ENCODE data around the gene AP2A1.

AP2A1 gene

DNA sequence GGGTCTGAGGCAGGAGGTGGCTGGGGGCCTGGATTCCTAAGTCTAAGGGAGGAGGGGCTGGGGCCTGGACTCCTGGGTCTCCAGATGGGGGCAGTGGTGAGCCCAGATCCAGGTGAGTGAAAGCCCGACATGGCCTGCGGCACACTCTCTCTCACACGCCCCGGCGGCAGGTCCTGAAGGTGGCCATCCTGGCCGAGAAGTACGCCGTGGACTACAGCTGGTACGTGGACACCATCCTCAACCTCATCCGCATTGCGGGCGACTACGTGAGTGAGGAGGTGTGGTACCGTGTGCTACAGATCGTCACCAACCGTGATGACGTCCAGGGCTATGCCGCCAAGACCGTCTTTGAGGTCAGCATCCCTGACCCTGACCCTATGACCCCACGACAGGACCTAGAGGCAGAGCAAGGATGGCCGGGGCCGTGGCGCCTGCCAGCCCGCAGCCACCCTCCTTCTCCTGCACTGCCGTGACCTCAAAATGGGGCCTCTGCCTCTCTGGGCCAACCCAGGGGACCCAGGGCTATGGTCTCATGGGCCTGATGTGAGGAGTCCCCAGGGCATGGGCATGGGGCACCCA lies 33.1 kb downstream of the AP2A1 start:
- no peak overlapping the region for H3K27ac ChIP-seq
- TF ChIP-seq, protein P1, sequence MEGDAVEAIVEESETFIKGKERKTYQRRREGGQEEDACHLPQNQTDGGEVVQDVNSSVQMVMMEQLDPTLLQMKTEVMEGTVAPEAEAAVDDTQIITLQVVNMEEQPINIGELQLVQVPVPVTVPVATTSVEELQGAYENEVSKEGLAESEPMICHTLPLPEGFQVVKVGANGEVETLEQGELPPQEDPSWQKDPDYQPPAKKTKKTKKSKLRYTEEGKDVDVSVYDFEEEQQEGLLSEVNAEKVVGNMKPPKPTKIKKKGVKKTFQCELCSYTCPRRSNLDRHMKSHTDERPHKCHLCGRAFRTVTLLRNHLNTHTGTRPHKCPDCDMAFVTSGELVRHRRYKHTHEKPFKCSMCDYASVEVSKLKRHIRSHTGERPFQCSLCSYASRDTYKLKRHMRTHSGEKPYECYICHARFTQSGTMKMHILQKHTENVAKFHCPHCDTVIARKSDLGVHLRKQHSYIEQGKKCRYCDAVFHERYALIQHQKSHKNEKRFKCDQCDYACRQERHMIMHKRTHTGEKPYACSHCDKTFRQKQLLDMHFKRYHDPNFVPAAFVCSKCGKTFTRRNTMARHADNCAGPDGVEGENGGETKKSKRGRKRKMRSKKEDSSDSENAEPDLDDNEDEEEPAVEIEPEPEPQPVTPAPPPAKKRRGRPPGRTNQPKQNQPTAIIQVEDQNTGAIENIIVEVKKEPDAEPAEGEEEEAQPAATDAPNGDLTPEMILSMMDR (IDR thresholded peaks at IDR 0.05): no peak
- no peak overlapping the region for H3K4me3 ChIP-seq
- no peak for DNase-seq (ENCODE audit: low spot score)

GRCh38 chr19:49800771-49801170 lies 34.0 kb downstream of the AP2A1 start:
- TF ChIP-seq, protein P1 (IDR thresholded peaks at IDR 0.05): no peak
- no peak for DNase-seq (ENCODE audit: low spot score)
- no peak overlapping the region for H3K4me3 ChIP-seq
- no peak overlapping the region for H3K27ac ChIP-seq

- no peak for DNase-seq (ENCODE audit: low spot score)
- peak overlapping the region in 1 of 2 donors; percentile 71 for H3K27ac ChIP-seq
- TF ChIP-seq, protein P1 (IDR thresholded peaks at IDR 0.05): no peak
- H3K4me3 ChIP-seq: peak overlapping the region; percentile 65
Observed at GRCh38 chr19:49801401-49801888, 34.6 kb downstream of the AP2A1 start.

DNA sequence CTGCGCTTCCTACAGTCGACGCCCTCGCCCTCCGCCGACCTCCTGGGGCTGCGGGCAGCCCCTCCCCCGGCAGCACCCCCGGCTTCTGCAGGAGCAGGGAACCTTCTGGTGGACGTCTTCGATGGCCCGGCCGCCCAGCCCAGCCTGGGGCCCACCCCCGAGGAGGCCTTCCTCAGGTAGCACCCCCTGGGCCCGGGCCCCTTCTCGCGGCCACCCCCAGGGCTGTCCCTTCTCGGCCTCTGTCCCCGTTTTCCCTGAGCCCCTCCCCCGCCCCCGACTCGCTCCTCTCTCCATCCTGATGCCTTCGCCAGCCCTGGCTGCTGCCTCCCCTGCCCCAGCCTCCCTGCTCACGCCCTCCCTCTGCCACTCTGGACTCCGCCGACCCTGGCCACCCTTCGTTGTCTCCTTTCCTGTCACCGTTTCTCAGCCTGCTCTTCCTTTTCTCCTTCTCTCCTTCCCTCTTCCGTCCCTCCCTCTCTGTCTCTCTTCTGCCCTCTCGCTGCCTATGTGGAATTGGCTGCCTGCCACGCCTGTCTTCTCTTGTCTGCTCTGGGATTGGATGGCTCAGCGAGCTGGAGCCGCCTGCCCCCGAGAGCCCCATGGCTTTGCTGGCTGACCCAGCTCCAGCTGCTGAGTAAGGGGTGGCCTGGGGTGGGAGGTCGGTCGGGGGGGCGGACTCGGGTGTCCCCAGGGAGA lies 35.3 kb downstream of the AP2A1 start:
- TF ChIP-seq, protein P1 (IDR thresholded peaks at IDR 0.05): no peak
- H3K27ac ChIP-seq: peak overlapping the region in 1 of 2 donors; percentile 71
- peak overlapping the region; percentile 65 for H3K4me3 ChIP-seq
- peak; percentile 93 for DNase-seq (ENCODE audit: low spot score)

DNA sequence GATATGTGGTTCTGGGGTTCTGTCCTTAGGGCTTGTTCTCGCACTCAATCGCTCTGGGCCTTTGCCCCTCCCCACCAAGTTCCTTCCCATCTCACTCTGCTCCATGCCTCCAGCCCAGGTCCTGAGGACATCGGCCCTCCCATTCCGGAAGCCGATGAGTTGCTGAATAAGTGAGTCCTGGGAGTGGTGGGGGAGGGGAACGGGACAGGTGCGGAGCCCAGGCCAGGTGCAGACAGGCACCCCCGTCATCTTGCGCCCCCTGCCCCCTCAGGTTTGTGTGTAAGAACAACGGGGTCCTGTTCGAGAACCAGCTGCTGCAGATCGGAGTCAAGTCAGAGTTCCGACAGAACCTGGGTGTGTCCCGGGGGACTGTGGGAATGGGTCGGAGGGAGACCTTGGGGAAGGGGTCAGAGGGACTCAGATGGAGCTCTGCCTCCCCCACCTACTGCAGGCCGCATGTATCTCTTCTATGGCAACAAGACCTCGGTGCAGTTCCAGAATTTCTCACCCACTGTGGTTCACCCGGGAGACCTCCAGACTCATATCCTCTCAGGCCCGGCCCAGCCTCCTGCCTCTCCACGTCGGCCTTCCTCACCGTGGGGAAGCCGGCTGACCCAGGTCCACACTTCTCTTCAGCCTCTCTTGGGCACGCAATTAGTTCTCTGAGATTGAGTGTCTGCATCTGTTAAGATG lies 36.2 kb downstream of the AP2A1 start:
- H3K27ac ChIP-seq: peak overlapping the region in 1 of 2 donors; percentile 71
- TF ChIP-seq, protein P1 (IDR thresholded peaks at IDR 0.05): no peak
- H3K4me3 ChIP-seq: no peak overlapping the region
- DNase-seq (ENCODE audit: low spot score): no peak

DNA sequence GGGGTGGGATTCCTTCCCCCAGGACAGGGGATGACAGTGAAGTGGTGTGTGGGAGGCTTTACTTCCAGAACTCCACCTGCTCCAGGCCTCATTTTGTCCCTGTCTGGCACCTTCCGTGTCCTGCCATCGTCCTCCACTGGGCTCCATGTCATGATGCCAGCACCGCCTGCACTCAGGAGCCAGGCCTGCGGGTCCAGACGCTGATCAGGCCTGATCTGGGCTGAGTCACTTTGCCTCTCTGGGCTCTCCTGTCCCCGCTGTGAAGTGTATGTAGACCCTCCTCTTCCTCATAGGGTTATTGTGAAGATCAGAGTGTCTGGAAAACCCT lies 36.7 kb downstream of the AP2A1 start:
- TF ChIP-seq, protein P1 (IDR thresholded peaks at IDR 0.05): no peak
- H3K4me3 ChIP-seq: no peak overlapping the region
- H3K27ac ChIP-seq: no peak overlapping the region
- DNase-seq (ENCODE audit: low spot score): no peak

All from coronary artery (tissue), 2 donors.